OCI-LY1 (cell line): ENCODE data around the gene CLEC5A.

Experiments used
- EZH2 ChIP-seq: fragments of 200-600 bp; sonication (generic), shearing (Covaris generic); IDR thresholded peaks from 2 replicates; pipeline ENCODE4 v1.8.0; 2017; ENCODE audit warnings: borderline replicate concordance, mixed run types, mild to moderate bottlenecking, antibody characterized with exemption, low read length, moderate library complexity, mixed read lengths
- TF ChIP-seq, protein P1 (sequence below): fragments of 200-600 bp; sonication (generic), shearing (Covaris generic); IDR thresholded peaks from 2 replicates; pipeline ENCODE4 v1.5.1; 2017; ENCODE audit warnings: mild to moderate bottlenecking, antibody characterized with exemption, low read length, moderate library complexity, mixed read lengths

GRCh38 chr7:141944811-141945210, 2.0 kb downstream of the CLEC5A start:
- TF ChIP-seq, protein P1, sequence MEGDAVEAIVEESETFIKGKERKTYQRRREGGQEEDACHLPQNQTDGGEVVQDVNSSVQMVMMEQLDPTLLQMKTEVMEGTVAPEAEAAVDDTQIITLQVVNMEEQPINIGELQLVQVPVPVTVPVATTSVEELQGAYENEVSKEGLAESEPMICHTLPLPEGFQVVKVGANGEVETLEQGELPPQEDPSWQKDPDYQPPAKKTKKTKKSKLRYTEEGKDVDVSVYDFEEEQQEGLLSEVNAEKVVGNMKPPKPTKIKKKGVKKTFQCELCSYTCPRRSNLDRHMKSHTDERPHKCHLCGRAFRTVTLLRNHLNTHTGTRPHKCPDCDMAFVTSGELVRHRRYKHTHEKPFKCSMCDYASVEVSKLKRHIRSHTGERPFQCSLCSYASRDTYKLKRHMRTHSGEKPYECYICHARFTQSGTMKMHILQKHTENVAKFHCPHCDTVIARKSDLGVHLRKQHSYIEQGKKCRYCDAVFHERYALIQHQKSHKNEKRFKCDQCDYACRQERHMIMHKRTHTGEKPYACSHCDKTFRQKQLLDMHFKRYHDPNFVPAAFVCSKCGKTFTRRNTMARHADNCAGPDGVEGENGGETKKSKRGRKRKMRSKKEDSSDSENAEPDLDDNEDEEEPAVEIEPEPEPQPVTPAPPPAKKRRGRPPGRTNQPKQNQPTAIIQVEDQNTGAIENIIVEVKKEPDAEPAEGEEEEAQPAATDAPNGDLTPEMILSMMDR, result no peak
- no peak for TF ChIP-seq EZH2
